Measurements from ENCODE around the gene TRAF3.
"Not testable (repeated sequence)": the region's sequence is repeated elsewhere in the genome, so short reads cannot be mapped to it uniquely, and the experiment has no call there.

Gene TRAF3

DNA sequence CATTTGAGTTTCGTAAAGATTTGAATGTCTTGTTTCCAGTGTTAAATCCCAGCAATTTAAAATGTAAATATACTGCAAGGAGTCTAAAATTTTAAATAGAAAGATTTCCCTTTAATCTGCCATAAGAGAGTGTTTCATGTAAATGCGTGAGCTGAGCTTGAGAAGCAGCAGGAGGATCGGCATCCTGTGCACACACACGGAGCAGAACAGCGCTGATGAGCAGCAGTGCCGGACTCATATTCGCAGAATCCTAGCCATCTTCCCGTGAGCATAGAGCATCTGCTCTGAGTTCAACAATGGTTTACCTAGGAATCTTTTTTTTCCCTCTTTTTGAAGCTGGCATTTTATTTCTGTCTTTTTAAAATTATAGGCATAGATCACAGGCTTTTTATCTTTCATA is 115.4 kb downstream of the TRAF3 start:
- DNase-seq, result no peak

DNA sequence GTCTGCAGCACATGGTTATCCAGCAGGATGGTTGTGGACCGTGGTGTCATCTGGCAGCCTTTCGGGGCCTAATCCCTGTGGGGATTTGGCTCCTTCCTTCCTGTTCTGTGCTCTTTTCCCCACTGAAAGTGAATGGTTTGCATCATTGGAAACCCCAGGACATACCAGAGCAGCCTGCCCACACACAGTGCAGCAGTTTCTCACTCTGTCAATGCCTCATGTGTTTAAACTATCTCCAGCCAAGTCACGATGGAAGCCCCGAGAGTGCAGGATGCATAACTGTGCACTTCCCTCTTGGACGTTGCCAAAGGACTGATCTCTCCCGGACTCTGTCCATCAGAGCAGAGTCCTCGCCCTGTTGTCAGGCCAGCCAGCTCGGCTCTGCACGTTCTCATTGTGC is 116.2 kb downstream of the TRAF3 start:
- DNase-seq, result peak in 6 of 14 donors; percentile 6 to 78 (median 20)

DNA sequence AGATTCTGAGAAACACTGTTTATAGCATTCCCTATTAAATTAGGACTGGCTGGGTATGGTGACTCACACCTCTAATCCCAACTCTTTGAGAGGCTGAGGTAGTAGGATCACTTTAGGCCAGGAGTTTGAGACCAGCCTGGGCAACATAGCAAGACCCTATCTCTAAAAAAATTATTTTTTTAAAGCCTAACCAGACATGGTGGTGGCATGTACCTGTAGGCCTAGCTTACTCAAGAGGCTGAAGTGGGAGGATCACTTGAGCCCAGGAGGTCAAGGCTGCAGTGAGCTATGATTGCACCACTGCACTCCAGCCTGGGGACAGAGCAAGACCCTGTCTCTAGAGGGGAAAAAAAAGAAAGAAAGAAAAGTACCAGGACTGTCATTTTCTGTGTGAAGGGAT is 119.5 kb downstream of the TRAF3 start:
- DNase-seq, result not testable (repeated sequence)

DNA sequence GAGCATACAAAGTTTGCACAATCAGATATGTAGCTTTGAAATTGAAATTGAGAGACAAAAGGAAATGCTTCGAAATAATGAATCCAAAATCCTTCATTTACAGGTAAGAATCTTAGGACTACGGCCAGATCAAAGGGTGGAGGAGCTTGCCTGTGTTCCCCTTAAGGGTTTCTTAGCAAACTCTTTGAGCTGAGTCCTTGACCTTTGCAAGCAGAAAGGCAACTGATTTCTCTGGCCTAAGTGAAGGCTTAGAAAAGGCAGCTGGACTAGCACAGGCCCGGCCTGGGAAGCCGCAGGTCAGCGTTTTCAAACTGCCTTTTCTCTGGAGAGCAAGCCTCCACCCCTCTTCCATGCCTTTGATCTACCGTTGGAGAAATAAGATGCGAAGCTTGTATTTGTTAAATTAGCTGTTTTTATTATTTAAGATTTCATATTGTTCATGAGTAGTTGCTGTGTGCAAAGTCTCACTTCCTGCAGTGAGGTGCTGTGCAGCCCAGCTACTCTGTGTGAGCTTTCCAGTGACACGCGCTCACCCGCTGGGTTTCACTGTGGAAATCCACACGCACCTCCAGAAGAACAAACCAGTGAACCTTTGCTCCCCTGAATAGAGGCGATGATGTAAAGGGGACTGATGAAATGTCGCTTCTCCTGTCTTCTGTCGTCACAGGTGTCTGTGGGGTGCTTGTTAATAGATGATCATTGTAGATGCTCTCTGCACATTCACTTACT is 120.2 kb downstream of the TRAF3 start:
- no peak for DNase-seq

DNA sequence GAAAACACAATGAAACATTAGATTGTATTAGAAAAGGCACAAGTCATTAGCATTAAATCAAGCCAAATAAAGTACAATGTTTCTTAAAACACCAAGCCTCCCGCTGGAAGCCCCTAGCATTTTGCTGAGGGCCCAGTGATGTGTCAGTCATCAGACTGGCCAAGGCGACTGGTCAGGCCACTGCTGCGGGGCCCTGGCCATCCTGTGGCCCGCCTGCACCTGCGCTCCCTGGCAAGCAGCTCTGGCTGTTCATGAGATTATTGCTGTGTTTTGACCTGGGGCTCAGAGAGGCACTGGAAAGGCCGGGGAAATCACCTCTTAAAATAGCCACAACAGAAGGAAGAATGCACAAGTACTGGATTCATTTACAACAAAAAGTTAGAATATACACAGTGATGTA is 121.0 kb downstream of the TRAF3 start:
- no peak for DNase-seq

DNA sequence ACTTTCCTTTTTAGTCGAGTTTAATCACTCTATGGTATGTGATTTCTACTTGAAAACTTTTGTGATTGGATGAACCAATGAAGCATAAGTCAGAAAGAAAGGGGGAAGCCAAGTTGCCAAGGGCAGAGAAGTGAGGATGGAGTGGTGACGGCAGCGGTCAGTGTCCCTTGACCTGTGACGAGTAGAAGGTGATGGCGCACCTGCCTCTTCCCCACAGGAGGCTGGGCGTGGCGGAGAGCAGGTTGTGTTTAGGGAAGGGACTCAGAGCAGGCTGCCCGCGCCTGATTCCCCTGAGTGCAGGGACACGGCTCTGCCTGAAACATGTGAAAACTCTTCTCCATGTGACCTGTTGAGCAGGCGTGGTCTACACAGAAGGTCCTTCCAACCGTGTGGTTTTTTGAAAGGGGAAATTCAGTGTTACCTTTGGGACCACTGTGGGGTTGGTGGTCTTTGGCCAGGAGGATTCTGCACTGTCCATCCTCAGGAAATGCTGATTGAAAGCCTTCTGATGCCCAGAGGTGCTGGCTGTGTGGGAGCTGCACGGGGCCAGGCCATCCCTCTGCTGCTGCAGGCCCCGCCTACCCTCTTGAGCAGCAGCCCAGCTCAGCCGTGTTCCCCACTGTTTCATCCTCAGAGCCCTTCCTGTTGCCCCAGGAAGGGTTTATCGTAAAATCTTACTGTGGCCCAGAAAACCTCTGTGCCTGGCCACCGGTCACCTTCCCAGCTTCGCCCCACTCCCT is 121.7 kb downstream of the TRAF3 start:
- no peak for DNase-seq

DNA sequence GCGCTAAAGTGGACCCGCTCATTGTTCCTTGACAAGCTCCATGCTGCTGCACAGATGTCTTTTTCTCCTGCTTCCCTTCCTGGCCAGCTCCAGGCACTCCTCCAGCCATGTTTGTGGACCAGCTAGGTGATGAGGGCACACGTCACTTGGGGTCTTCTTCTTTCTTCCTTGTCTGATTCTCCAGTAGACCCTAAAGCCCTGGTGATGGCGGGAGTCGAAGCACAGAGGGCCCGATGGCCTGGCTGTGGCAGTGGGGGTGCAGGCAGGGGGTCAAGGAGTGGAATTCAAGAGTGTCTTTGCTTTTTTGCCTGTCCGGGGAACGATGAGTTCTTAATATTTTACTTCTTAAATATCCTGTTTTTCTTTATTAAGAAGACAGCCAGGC is 122.3 kb downstream of the TRAF3 start:
- DNase-seq, result no peak

DNA sequence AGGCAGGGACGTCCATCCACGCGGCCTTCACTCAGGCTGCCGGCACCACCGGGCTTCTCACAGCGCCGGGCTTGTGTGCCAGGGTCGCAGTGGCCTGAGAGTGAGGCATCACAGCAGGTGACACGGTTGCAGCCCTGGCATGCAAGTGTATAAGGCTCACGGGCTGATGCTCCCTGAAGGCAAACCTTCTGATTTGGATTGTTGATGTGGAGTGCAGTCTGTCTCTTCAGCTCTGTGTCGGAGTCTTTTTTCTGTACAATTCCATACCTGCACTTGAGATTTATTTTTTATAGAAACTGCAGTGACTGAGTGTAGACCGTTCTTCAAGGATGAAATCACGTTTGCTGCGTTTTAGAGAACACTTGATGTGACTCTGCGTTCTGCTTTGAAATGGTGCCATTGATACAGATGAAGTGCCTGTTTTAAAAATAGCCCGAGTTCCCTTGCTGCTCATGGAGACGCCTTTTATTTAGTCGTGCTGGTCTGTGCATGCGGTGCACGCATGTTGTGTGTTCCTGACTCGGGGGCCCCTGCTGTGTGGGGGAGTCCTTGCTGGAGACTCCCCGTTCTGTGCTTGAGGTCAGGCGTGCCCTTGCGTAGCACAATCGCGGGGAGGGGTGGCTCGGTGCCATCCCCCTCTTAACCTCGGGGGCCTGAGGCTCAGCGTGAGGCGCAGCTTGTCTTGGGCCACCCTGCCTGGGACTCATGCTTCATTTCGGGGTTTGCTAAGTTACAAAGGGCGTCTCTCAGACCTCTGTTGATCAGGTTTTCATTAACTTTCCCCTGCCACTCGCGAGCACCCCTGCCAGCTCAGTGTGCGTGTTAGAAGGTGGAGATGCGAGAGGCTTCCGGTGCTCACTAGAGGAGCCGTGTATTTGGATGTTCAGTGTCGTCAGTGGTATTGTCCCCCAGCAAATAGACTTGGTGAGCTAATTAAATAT is 123.7 kb downstream of the TRAF3 start:
- peak in 1 of 14 donors; percentile 51 for DNase-seq

DNA sequence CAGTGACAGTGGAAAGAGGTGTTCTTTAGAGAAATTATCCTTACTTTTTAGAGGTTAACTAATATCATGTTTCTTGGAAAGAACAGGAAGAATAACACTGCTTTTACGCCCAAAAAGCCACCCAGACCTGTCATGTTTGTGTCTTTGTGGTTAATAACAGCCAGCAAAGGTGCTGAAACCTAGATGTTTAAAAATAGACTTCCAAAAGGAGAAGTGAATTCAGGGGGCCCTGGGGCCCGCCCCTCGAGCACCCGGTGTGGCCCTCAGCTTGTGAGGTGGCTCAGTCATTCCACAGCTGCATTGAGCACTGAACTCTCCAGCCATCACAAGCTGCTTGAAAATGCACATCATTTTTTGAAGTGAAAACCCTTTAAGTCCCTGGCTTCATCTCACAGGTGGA is 124.4 kb downstream of the TRAF3 start:
- no peak for DNase-seq

DNA sequence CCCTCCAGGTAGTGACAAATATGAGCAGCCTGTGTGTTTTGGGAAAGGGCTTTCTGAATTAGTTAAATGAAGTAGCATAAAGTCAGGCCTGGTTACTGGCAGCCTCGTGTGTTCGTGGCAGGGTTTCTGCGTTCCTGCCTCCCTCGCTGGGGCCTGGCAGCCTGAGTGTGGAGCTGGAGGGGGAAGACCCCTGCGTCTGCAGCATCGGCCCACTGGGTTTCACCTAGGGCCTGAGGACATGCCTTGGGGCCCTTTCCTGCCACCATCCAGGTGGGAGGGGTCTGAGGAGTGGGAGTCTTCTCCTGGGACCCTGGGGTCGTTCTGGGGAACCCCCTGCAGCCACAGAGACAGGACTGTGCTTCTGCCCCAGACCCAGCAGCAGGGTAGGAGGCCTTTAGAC is 124.8 kb downstream of the TRAF3 start:
- DNase-seq, result no peak

DNA sequence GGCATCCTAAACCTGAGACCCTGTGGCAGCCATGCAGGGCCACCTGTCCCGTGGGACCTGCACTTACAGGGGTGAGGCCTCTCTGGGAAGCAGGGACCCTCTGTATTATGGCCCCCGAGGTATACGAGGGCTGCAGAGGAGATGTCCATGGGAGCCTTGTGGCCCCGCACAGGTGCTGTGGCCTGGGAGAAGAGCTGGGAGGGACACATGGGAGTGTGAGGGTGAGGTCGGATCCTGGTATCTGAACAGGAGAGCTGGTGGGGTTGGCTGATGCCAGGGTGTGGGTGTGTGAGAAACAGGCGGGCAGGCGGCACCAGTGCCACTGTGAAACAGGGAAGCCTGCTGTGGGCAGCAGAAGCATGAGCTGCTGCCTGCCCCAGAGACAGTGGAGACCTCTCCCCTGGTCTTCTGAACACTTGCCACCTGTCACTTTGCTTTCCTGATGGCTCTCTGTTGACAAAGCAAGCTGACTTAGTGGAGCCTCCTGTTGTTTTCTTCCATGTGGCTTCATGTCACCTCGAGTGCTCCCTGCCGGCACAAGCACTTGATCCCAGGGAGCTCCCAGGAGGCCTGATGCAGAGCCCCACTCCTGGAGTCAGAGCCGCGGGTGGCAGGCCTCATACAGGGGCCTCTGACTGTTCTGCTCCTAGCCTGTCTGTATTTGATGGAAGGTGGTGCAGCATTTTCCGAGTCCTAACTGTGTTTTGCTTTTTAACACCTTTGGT is 125.4 kb downstream of the TRAF3 start:
- DNase-seq, result no peak

DNA sequence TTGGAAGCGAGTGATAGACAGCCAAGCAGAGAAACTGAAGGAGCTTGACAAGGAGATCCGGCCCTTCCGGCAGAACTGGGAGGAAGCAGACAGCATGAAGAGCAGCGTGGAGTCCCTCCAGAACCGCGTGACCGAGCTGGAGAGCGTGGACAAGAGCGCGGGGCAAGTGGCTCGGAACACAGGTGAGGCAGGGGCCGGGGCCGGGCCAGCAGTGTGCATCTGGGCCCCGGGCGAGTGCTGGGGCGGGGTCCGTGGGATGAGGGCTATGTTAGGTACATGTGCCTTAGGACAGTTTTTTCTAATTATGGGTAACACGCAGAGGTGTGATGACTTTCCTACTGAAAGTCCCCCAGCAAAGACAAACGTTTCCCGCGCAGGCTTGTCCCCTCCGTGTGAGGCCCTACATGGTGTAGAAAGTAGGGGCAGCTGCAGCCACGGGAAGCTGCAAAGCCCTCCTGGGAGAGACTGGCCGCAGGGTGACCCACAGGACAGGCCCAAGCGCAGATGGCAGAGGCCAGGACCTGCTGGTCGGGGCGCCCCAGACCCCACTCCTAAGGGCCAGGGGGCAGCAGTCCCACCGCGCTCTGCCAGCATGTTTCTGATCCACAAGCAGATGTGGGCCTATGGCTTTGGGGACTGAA is 126.1 kb downstream of the TRAF3 start:
- no peak for DNase-seq

DNA sequence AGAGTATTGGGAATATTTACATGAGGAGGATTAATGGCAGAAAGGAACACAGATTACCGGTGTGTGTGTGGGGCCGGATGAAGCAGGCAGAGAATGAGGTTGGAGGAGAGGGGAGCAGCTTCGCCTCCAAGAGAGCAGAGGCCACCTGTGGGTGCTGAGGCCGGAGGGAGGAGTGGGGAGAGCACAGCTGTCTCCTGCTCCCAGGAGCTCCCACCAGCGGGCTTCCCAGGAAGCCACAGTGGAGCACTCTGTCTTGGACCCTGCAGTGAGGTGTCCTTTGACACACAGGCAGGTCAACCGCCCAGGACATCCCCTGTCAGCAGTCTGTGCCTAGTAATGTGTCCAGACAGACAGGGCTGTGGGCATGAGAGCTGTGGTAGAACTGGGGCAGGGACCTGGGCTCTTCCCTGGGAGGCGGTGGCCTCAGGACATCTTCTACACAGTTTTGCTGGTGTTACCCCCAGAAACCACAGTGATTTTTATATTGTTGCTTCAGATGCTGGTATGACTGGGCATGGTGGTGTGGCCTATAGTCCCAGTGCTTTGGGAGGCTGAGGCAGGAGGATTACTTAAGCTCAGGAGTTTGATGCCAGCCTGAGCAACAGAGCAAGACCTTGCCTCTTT is 126.8 kb downstream of the TRAF3 start:
- no peak for DNase-seq

DNA sequence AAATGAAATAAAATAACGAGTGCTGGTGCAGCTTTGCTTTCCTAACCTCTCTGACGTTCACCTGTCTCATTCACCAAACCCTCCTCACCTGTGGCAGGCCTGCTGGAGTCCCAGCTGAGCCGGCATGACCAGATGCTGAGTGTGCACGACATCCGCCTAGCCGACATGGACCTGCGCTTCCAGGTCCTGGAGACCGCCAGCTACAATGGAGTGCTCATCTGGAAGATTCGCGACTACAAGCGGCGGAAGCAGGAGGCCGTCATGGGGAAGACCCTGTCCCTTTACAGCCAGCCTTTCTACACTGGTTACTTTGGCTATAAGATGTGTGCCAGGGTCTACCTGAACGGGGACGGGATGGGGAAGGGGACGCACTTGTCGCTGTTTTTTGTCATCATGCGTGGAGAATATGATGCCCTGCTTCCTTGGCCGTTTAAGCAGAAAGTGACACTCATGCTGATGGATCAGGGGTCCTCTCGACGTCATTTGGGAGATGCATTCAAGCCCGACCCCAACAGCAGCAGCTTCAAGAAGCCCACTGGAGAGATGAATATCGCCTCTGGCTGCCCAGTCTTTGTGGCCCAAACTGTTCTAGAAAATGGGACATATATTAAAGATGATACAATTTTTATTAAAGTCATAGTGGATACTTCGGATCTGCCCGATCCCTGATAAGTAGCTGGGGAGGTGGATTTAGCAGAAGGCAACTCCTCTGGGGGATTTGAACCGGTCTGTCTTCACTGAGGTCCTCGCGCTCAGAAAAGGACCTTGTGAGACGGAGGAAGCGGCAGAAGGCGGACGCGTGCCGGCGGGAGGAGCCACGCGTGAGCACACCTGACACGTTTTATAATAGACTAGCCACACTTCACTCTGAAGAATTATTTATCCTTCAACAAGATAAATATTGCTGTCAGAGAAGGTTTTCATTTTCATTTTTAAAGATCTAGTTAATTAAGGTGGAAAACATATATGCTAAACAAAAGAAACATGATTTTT is 128.2 kb downstream of the TRAF3 start:
- no peak for DNase-seq

DNA sequence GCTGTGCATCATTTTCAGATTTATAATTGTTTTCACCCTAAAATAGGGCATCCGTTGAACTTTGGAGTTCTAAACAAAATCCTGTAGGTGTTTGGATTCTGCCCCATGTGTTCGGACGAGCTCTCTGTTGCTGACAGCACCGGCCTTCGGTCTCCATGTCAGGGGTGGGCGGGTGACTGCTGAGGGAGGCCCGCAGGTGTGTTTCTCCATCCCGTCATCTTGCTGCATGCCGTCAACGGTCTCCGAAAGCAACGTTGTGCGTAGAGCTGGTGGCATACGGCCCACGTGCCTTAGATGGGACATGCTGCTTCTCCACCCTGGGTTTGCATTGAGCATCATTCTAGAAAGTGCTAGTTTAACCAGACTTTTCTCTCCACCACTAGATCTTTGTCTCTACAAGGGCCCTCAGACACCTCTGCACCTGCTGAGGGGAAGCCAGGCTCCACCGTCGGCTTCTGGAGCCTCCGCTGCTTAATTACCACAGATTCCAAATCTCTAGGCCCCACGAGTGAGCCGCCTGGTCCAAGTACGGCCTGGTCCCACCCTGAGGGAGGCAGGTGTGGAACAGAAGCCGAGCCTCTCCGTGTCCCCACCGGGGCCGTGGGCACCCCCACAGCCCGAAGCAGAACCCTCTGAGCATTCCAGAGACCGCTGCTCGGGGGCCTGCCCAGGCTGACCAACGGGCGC is 129.5 kb downstream of the TRAF3 start:
- DNase-seq, result no peak

DNA sequence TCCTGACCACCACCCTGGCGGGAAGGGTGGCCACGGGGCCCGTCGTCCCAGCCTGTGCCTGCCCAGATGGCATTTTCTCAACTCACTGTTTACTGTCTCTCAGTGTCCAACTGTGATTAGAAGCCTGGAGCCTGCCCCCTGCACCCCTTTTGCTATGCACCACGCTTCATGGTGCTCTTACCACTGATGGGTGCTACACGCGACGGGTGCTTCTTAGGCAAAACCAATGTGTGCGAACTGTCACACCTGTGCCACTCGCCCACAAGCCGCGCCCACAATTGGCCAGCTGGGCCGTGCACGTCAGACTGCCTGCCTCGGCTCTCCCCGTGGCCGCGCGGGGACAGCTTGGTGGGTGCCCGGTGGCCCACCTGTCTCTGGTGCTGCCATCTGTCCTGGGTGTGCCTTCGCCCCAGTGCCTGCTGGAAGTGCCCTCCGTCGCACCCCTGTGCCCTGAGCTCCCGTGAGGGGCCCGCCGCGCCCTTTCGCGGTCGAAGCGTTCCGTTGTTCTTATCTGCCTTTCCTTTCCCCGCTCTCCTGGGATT is 130.1 kb downstream of the TRAF3 start:
- no peak for DNase-seq

DNA sequence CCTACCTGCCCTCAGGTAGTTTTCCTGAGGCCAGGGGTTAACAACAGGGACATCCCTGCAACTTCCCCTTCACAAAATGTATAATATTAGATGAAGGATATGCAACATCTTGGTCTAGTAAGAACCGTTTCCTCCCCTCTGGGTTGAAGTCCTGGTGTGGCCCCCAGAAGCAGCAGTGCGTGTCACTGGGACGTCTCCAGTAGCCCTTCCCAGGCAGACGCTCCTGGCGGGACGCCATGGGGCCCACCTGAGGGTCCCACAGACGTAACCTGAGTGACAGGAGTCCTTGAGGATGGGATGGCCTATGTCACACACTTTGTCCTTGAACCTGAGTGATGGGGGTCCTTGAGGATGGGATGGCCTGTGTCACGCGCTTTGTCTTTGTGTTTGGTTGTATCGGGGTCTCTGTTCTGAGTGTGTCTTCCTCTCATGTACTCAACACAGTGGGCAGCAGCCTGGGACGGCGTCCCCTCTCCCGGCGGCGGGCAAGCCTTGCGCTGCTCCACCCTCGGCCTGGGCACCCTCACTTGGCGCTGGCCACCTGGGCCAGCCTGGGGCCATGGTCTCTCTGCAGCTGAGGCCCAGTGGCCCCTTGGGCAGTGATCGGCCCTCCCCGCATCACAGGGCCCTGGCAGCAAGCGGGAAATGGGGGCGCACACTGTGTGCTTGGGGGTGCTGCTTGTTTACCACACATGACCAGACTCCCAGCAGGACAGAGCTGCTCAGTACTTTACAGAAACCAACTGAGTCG is 130.9 kb downstream of the TRAF3 start:
- DNase-seq, result no peak

DNA sequence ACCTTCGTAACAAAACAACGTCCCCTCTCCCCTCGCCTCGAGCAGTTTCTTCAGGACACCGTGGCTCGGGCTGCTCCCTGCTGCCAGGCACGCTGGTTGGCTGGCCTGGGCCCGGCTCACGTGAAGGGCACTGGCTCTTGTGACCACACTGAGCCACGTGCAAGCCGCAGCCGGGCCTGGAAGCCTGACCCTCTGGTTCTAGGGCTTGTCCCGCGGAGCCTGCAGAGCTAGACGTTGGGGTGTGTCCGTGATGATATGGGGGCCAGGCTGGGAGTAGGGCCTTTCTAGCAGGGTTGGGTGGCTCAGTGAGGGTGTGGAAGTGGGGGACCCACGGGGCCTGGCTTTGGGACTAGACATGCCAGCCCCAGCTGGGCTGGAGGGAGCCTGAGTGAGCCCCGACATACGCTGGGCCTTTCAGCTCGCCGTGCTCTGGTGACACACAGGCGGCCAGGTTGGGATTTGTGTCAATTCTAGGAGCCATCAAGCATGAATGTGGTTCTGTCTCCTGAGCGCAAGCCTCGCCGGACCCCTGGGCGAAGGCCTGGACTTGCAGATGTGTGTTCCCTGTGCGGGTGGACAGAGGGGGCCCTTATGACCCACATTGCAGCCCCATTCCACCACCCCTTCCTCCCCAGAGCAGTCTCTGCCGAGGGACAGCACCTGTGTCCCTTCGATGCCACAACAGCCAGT is 131.7 kb downstream of the TRAF3 start:
- DNase-seq, result no peak
